Left ventricle myocardium superior (tissue), 1 donor: Measurements from ENCODE around the gene NOTUM. TPM values are rescaled to one million over a fixed set of nuclear protein-coding genes. Genes with fewer than 3 reads are reported as not detected.

Source experiments
- ATAC-seq: fragments of 200-7000 bp; cut with Tn5 transposase; one replicate; pipeline ENCODE4 v1.9.1; 2020; ENCODE audit warnings: mild to moderate bottlenecking, moderate library complexity
- DNase-seq: peaks from one replicate; pipeline ENCODE4 v3.0.0-alpha.2; 2020
- intact Hi-C: fragments of 100-400 bp; cut with micrococcal nuclease; formaldehyde crosslinking; loops from one replicate; pipeline ENCODE4 v1.11.0; 2022
- total RNA-seq: library from RNA; stranded (reverse); fragmentation: NEBNext Ultra II Directional; extraction: Animal tissue kit (Norgen Biotek cat#: 25700); gene quantifications from one replicate; pipeline ENCODE4 v1.2.1, GENCODE V29; 2021
- donor health status: DM: no; HTN: yes; CAD: no; lungs with severe emphysema.

NOTUM gene
- total RNA-seq, 1 donor from 2014 or later = 0.52 TPM

GRCh38 chr17:81929253-81930141 is 31.5 kb downstream of the NOTUM start:
- ATAC-seq (no peak), DNase-seq (no peak)
- intact Hi-C loops = no loop called here

GRCh38 chr17:81928544-81929252 is 32.3 kb downstream of the NOTUM start:
- intact Hi-C loops = no loop called here
- peak; percentile 41 for DNase-seq
- no peak for ATAC-seq

- DNase-seq (peak; percentile 96), ATAC-seq (peak; percentile 63)
- intact Hi-C loops = no loop called here
Measured at GRCh38 chr17:81927653-81928543, 33.1 kb downstream of the NOTUM start, which contains the start of gene MAFG. Gene MAFG, minus strand, starts transcription at chr17:81927735. Its CDS starts 4,550 bp downstream, at chr17:81923185.

- intact Hi-C loops = no loop called here
Measured at GRCh38 chr17:81927152-81927652, 33.8 kb downstream of the NOTUM start.

GRCh38 chr17:81926451-81927151 is 34.4 kb downstream of the NOTUM start:
- peak; percentile 58 for ATAC-seq
- intact Hi-C loops = no loop called here
- peak; percentile 81 for DNase-seq

More at GRCh38 chr17:81927152-81927652, 33.8 kb downstream of the NOTUM start:
- DNase-seq (no peak), ATAC-seq (peak; percentile 1)

- ATAC-seq = no peak
- DNase-seq = no peak
- intact Hi-C loops = no loop called here
Measured at GRCh38 chr17:81925860-81926450, 35.0 kb downstream of the NOTUM start.

- intact Hi-C loops = no loop called here
- no peak for ATAC-seq
Measured at GRCh38 chr17:81924557-81925532, 36.1 kb downstream of the NOTUM start.

GRCh38 chr17:81923302-81924260 is 37.4 kb downstream of the NOTUM start:
- DNase-seq = peak; percentile 83
- peak; percentile 44 for ATAC-seq
- intact Hi-C loops = no loop called here

More at GRCh38 chr17:81924557-81925532, 36.1 kb downstream of the NOTUM start:
- DNase-seq = no peak

GRCh38 chr17:81922566-81923301 is 38.3 kb downstream of the NOTUM start:
- no peak for ATAC-seq
- intact Hi-C loops = no loop called here
- DNase-seq = no peak

GRCh38 chr17:81921996-81922565 is 38.9 kb downstream of the NOTUM start:
- DNase-seq (no peak), ATAC-seq (no peak)
- intact Hi-C loops = no loop called here

- no peak for DNase-seq
- no peak for ATAC-seq
- intact Hi-C loops = no loop called here
Measured at GRCh38 chr17:81921537-81921862, 39.5 kb downstream of the NOTUM start.

- intact Hi-C loops = no loop called here
- ATAC-seq = no peak
Measured at GRCh38 chr17:81920612-81921536, 40.1 kb downstream of the NOTUM start.

GRCh38 chr17:81918832-81919545 is 42.0 kb downstream of the NOTUM start:
- ATAC-seq = no peak
- no peak for DNase-seq
- intact Hi-C loops = no loop called here

More at GRCh38 chr17:81920612-81921536, 40.1 kb downstream of the NOTUM start:
- DNase-seq = no peak
